GM10847 (cell line): Measurements from ENCODE around the gene SPEM2.

Experiments used
- POLR2A ChIP-seq: IDR thresholded peaks from 2 replicates; pipeline ENCODE4 v1.6.1; 2011; ENCODE audit not compliant: insufficient read length; ENCODE audit errors: extremely low read depth

Gene SPEM2

GRCh38 chr17:7466318-7466638 is 40.9 kb downstream of the SPEM2 start:
- no peak for TF ChIP-seq POLR2A

- no peak for TF ChIP-seq POLR2A
Measured at GRCh38 chr17:7466639-7467341, 41.4 kb downstream of the SPEM2 start.

GRCh38 chr17:7467498-7467897 is 42.1 kb downstream of the SPEM2 start:
- TF ChIP-seq POLR2A: no peak

- no peak for TF ChIP-seq POLR2A
Measured at GRCh38 chr17:7468290-7468689, 42.9 kb downstream of the SPEM2 start.

- no peak for TF ChIP-seq POLR2A
Measured at GRCh38 chr17:7468804-7469389, 43.5 kb downstream of the SPEM2 start.

- TF ChIP-seq POLR2A: no peak
Measured at GRCh38 chr17:7471729-7472128, 46.3 kb downstream of the SPEM2 start.

- TF ChIP-seq POLR2A: no peak
Measured at GRCh38 chr17:7475764-7476422, 50.5 kb downstream of the SPEM2 start.

GRCh38 chr17:7476494-7476893 is 51.1 kb downstream of the SPEM2 start:
- TF ChIP-seq POLR2A: no peak

- no peak for TF ChIP-seq POLR2A
Measured at GRCh38 chr17:7476951-7477350, 51.5 kb downstream of the SPEM2 start.
